Osteocyte (in vitro differentiated cells): ENCODE results near the gene SLC22A17. TPM values are rescaled to one million over a fixed set of nuclear protein-coding genes. Genes with fewer than 3 reads are reported as not detected.

Experiments
- DNase-seq: peaks from one replicate; pipeline ENCODE4 v3.0.0; 2021; ENCODE audit warnings: mixed read lengths; ENCODE audit not compliant: unreplicated experiment; ENCODE audit errors: extremely low spot score
- H3K27ac Mint-ChIP-seq: one replicate; pipeline ENCODE4 v1.8.0; 2021; ENCODE audit warnings: mild to moderate bottlenecking, mixed read lengths; ENCODE audit not compliant: unreplicated experiment
- H3K27me3 Mint-ChIP-seq: one replicate; pipeline ENCODE4 v1.8.0; 2021; ENCODE audit warnings: mixed read lengths; ENCODE audit not compliant: unreplicated experiment
- H3K36me3 Mint-ChIP-seq: one replicate; pipeline ENCODE4 v1.8.0; 2021; ENCODE audit warnings: mixed read lengths; ENCODE audit not compliant: unreplicated experiment
- H3K4me1 Mint-ChIP-seq: one replicate; pipeline ENCODE4 v1.8.0; 2021; ENCODE audit warnings: mixed read lengths; ENCODE audit not compliant: unreplicated experiment
- H3K4me3 Mint-ChIP-seq: one replicate; pipeline ENCODE4 v1.8.0; 2021; ENCODE audit warnings: mild to moderate bottlenecking, moderate library complexity, mixed read lengths; ENCODE audit not compliant: unreplicated experiment
- H3K9me3 Mint-ChIP-seq: one replicate; pipeline ENCODE4 v1.8.0; 2021; ENCODE audit warnings: mixed read lengths; ENCODE audit not compliant: unreplicated experiment
- CTCF ChIP-seq: fragments of 200-600 bp; sonication (generic); IDR thresholded peaks from 2 replicates; pipeline ENCODE4 v1.5.0; 2021; ENCODE audit warnings: antibody characterized with exemption, mild to moderate bottlenecking, moderate library complexity
- total RNA-seq: library from RNA; stranded (reverse); gene quantifications from 2 replicates; pipeline ENCODE4 v1.2.1, GENCODE V29; 2021

The SLC22A17 gene
- total RNA-seq, 1 donor from 2014 or later = 42.7 TPM

GRCh38 chr14:23354990-23355389 is 2.3 kb upstream of the SLC22A17 start:
- Mint-ChIP-seq H3K27me3 (no peaks in the 10 kb centered on the region), H3K36me3 (peaks cover 7% of the 10 kb centered on the region)
- no peak for TF ChIP-seq CTCF

GRCh38 chr14:23353433-23353780 is 720 bp upstream of the SLC22A17 start:
- TF ChIP-seq CTCF = no peak
- Mint-ChIP-seq H3K27me3 (no peaks in the 10 kb centered on the region), H3K36me3 (peaks cover 7% of the 10 kb centered on the region), H3K4me3 (peak overlapping the region; percentile 75), H3K4me1 (peaks cover 8% of the 10 kb centered on the region), H3K27ac (peak overlapping the region; percentile 68), H3K9me3 (no peaks in the 10 kb centered on the region)
- DNase-seq = no peak

More at GRCh38 chr14:23354990-23355389, 2.3 kb upstream of the SLC22A17 start:
- Mint-ChIP-seq H3K4me1 (peaks cover 8% of the 10 kb centered on the region), H3K4me3 (no peak overlapping the region), H3K9me3 (no peaks in the 10 kb centered on the region), H3K27ac (no peak overlapping the region)
- peak; percentile 11 for DNase-seq

GRCh38 chr14:23351681-23352505 is 794 bp downstream of the SLC22A17 start:
- peak; percentile 22 for TF ChIP-seq CTCF
- no peaks in the 10 kb centered on the region for H3K27me3 Mint-ChIP-seq
- H3K27ac Mint-ChIP-seq = no peak overlapping the region
- H3K4me1 Mint-ChIP-seq = peaks cover 8% of the 10 kb centered on the region
- H3K9me3 Mint-ChIP-seq = no peaks in the 10 kb centered on the region
- peaks cover 7% of the 10 kb centered on the region for H3K36me3 Mint-ChIP-seq
- no peak for DNase-seq
- peak overlapping the region; percentile 75 for H3K4me3 Mint-ChIP-seq

GRCh38 chr14:23349156-23349845 is 3.4 kb downstream of the SLC22A17 start:
- no peak overlapping the region for H3K4me3 Mint-ChIP-seq
- DNase-seq = no peak

More at GRCh38 chr14:23349156-23349845, 3.4 kb downstream of the SLC22A17 start:
- no peaks in the 10 kb centered on the region for H3K36me3 Mint-ChIP-seq
- H3K27me3 Mint-ChIP-seq = no peaks in the 10 kb centered on the region
- no peak for TF ChIP-seq CTCF
- H3K4me1 Mint-ChIP-seq = peaks cover 8% of the 10 kb centered on the region
- H3K9me3 Mint-ChIP-seq = no peaks in the 10 kb centered on the region
- no peak overlapping the region for H3K27ac Mint-ChIP-seq
